ENCODE measurements around the gene ZC4H2.
"Not testable (repeated sequence)": the region's sequence is repeated elsewhere in the genome, so short reads cannot be mapped to it uniquely, and the experiment has no call there.

ZC4H2 gene

DNA sequence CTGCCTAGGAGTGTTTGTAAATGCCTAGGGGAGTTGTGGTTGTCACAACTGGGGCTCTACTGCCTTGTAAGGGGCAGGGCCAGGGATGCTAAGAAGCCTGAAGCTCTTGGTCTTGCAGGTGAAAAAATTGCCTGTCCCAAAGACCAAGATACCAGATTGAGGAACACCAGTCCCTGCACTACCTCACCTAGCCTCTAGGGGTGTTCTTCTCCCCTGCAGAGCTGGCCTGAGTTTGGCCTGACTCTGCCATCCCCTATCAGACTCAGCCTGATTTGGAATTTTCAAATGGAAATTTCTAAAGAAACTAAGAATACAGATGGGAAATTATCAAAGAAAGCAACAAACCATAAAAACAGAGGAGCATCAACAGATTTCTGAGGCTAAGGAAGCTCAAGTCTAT is 90.4 kb downstream of the ZC4H2 start:
- TF ChIP-seq, protein P1, sequence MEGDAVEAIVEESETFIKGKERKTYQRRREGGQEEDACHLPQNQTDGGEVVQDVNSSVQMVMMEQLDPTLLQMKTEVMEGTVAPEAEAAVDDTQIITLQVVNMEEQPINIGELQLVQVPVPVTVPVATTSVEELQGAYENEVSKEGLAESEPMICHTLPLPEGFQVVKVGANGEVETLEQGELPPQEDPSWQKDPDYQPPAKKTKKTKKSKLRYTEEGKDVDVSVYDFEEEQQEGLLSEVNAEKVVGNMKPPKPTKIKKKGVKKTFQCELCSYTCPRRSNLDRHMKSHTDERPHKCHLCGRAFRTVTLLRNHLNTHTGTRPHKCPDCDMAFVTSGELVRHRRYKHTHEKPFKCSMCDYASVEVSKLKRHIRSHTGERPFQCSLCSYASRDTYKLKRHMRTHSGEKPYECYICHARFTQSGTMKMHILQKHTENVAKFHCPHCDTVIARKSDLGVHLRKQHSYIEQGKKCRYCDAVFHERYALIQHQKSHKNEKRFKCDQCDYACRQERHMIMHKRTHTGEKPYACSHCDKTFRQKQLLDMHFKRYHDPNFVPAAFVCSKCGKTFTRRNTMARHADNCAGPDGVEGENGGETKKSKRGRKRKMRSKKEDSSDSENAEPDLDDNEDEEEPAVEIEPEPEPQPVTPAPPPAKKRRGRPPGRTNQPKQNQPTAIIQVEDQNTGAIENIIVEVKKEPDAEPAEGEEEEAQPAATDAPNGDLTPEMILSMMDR (IDR thresholded peaks at IDR 0.05; ENCODE audit: low read depth, low read length), result peak; percentile 27
- DNase-seq (ENCODE audit: extremely low read depth, low read depth), result no peak

DNA sequence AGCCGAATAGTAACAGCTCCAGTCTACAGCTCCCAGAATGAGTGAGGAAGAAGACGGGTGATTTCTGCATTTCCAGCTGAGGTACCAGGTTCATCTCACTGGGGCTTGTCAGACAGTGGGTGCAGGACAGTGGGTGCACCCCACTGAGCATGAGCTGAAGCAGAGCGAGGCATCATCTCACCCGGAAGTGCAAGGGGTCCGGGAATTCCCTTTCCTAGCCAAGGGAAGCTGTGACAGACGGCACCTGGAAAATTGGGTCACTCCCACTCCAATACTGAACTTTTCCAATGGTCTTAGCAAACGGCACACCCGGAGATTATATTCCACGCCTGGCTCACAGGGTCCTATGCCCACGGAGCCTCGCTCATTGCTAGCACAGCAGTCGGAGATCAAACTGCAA is 97.5 kb downstream of the ZC4H2 start:
- not testable (repeated sequence) for DNase-seq (ENCODE audit: extremely low read depth, low read depth)

DNA sequence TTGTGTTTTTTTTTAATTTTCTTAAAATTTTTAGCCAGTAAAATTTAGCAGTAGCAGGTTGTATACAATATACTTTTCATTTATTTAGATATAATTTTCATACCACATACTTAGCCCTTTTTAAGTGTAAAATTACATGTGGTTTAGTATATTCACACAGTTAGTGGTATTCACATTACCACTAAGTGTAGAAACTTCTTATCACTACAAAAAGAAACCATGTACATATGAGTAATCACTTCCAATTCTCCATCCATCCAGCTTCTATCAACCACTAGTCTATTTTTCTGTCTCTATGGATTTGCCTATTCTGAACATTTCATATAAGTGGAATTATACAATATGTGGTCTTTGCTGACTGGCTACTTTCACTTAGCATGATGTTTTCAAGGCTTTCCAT is 109.0 kb downstream of the ZC4H2 start:
- TF ChIP-seq, protein P1 (IDR thresholded peaks at IDR 0.05; ENCODE audit: low read depth, low read length), result no peak
- no peak for DNase-seq (ENCODE audit: extremely low read depth, low read depth)

Data from AG09319 (cell line).